Cardiac muscle cell (in vitro differentiated cells and primary cell): ENCODE measurements around the gene SYPL2. TPM values are rescaled to one million over a fixed set of nuclear protein-coding genes. Genes with fewer than 3 reads are reported as not detected.

ENCODE experiments used
- DNase-seq, 2 donors: peaks; one replicate each; pipeline versions ENCODE4 v3.0.0 to v3.0.0-alpha.2; 2010 to 2017; ENCODE audit warnings: low read depth in 1 of 2, low spot score in 1 of 2
- H3K27ac ChIP-seq: fragments of 200-600 bp; sonication (generic); 2 replicates; pipeline ENCODE4 v1.5.1; 2016
- H3K27me3 ChIP-seq: fragments of 200-600 bp; sonication (generic); 2 replicates; pipeline ENCODE4 v1.6.0; 2016; ENCODE audit warnings: control low read depth
- H3K36me3 ChIP-seq: fragments of 200-600 bp; sonication (generic); 2 replicates; pipeline ENCODE4 v1.5.1; 2016; ENCODE audit warnings: control low read depth
- H3K4me1 ChIP-seq: fragments of 200-600 bp; sonication (generic); 2 replicates; pipeline ENCODE4 v1.8.1; 2017; ENCODE audit warnings: low read depth, mild to moderate bottlenecking, mixed run types
- H3K4me3 ChIP-seq: fragments of 200-600 bp; sonication (generic); 2 replicates; pipeline ENCODE4 v1.5.1; 2016; ENCODE audit warnings: mild to moderate bottlenecking
- H3K9me3 ChIP-seq: fragments of 200-600 bp; sonication (generic); 2 replicates; pipeline ENCODE4 v1.5.1; 2017; ENCODE audit warnings: low read depth, mild to moderate bottlenecking, control low read depth
- polyA plus RNA-seq: library from polyadenylated mRNA; unstranded; fragments of >200 nt; fragmentation: Nextera tagmentation; extraction: Ambion mirVana; gene quantifications from 2 replicates; pipeline ENCODE4 v1.2.1, GENCODE V29; 2016
- total RNA-seq: library from RNA; depleted of rRNA; stranded (reverse); fragments of >200 nt; gene quantifications from 2 replicates; pipeline ENCODE4 v1.2.3, GENCODE V29; 2016
- TF ChIP-seq, protein P1 (sequence below): IDR thresholded peaks from 2 replicates; pipeline ENCODE4 v1.5.1; 2012; ENCODE audit warnings: low read depth, mild to moderate bottlenecking, low read length

The SYPL2 gene
- total and polyA plus RNA-seq, 2 experiments from 2014 or later = 10.7 to 27.3 TPM

- no peak overlapping the region for H3K27ac ChIP-seq
- no peaks in the 10 kb centered on the region for H3K9me3 ChIP-seq
- H3K36me3 ChIP-seq = peaks cover 8% of the 10 kb centered on the region
- TF ChIP-seq, protein P1, sequence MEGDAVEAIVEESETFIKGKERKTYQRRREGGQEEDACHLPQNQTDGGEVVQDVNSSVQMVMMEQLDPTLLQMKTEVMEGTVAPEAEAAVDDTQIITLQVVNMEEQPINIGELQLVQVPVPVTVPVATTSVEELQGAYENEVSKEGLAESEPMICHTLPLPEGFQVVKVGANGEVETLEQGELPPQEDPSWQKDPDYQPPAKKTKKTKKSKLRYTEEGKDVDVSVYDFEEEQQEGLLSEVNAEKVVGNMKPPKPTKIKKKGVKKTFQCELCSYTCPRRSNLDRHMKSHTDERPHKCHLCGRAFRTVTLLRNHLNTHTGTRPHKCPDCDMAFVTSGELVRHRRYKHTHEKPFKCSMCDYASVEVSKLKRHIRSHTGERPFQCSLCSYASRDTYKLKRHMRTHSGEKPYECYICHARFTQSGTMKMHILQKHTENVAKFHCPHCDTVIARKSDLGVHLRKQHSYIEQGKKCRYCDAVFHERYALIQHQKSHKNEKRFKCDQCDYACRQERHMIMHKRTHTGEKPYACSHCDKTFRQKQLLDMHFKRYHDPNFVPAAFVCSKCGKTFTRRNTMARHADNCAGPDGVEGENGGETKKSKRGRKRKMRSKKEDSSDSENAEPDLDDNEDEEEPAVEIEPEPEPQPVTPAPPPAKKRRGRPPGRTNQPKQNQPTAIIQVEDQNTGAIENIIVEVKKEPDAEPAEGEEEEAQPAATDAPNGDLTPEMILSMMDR = peak; percentile 51
- no peak overlapping the region for H3K4me3 ChIP-seq
- H3K27me3 ChIP-seq = no peaks in the 10 kb centered on the region
- peak; percentile 34 to 42 for DNase-seq
- no peaks in the 10 kb centered on the region for H3K4me1 ChIP-seq
Observed at GRCh38 chr1:109499661-109500536, 33.6 kb downstream of the SYPL2 start.

GRCh38 chr1:109500941-109501381 is 34.6 kb downstream of the SYPL2 start:
- Histone ChIP-seq H3K36me3 (peaks cover 7% of the 10 kb centered on the region), H3K4me1 (no peaks in the 10 kb centered on the region), H3K4me3 (no peak overlapping the region), H3K27ac (no peak overlapping the region), H3K9me3 (no peaks in the 10 kb centered on the region), H3K27me3 (no peaks in the 10 kb centered on the region)
- no peak for DNase-seq
- TF ChIP-seq, protein P1 = no peak

- H3K36me3 ChIP-seq = no peaks in the 10 kb centered on the region
- DNase-seq = no peak
- H3K9me3 ChIP-seq = no peaks in the 10 kb centered on the region
- TF ChIP-seq, protein P1 = no peak
- no peak overlapping the region for H3K4me3 ChIP-seq
- H3K27me3 ChIP-seq = no peaks in the 10 kb centered on the region
- H3K4me1 ChIP-seq = no peaks in the 10 kb centered on the region
- H3K27ac ChIP-seq = no peak overlapping the region
Observed at GRCh38 chr1:109501644-109502363, 35.5 kb downstream of the SYPL2 start.

DNA sequence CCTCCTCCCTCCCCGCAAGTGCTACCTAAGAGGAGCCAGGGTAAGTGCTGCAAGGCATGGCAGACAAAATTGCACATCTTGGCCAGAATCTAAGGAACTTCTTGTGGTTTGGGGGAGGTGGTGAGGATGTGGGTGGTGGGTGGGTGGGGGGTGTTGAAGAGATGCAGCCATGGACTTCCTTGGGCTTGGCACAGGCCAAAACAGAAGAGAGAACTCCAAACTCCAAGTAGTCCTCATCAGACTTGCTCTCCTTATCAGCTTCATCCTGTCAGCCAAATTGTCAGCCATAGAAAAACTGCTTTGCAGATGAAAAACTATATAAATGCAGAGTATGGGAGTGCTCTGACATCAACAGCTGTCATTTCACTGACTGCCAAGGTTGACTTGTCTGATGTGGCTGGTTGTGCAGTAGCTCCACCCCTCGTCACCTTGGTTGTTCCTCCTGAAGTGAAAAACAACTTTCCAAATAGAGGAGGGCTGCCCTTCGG is 36.1 kb downstream of the SYPL2 start:
- Histone ChIP-seq H3K36me3 (no peaks in the 10 kb centered on the region), H3K27ac (no peak overlapping the region), H3K9me3 (no peaks in the 10 kb centered on the region), H3K4me1 (no peaks in the 10 kb centered on the region), H3K27me3 (peaks cover 4% of the 10 kb centered on the region), H3K4me3 (no peak overlapping the region)
- no peak for DNase-seq
- TF ChIP-seq, protein P1 = no peak

DNA sequence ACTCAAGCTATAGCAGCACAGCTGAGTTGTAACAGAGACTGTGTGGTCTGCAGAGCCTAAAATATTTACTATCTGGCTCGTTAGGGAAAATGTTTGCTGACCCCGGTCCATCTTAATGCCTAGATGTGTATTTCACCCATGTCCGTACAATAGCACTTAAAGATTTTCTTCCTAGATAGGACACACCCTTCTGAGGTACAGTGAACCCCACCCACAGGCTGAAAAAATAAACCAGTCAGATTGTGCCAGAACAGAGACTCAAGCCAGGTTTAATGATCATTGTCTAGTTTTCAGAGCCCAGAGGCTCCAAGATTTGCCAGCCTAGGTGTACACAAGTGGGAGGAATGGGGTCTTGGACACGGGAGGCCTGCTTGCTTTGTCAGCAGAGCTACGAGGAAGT is 37.6 kb downstream of the SYPL2 start:
- TF ChIP-seq, protein P1 = no peak
- no peaks in the 10 kb centered on the region for H3K36me3 ChIP-seq
- H3K27ac ChIP-seq = no peak overlapping the region
- H3K9me3 ChIP-seq = no peaks in the 10 kb centered on the region
- H3K4me1 ChIP-seq = no peaks in the 10 kb centered on the region
- H3K4me3 ChIP-seq = no peak overlapping the region
- H3K27me3 ChIP-seq = peaks cover 16% of the 10 kb centered on the region
- no peak for DNase-seq
